ENCODE results near the gene ARHGEF16. TPM values are rescaled to one million over a fixed set of nuclear protein-coding genes. Genes with fewer than 3 reads are reported as not detected.

The ARHGEF16 gene
- polyA plus RNA-seq, 1 experiment: not detected

- CTCF ChIA-PET: no interaction called here
- no peak overlapping the region for H3K27ac ChIP-seq (ENCODE audit: low read depth, low read length)
- H3K27me3 ChIP-seq (ENCODE audit: control insufficient read depth, insufficient read depth, low read length): peaks cover 2% of the 10 kb centered on the region
- peaks cover 11% of the 10 kb centered on the region for H3K9me3 ChIP-seq (ENCODE audit: control insufficient read depth, insufficient read depth, low read length)
- POLR2A ChIA-PET: no interaction called here
- DNase-seq (ENCODE audit: low read depth, low spot score): no peak
- TF ChIP-seq, protein P1, sequence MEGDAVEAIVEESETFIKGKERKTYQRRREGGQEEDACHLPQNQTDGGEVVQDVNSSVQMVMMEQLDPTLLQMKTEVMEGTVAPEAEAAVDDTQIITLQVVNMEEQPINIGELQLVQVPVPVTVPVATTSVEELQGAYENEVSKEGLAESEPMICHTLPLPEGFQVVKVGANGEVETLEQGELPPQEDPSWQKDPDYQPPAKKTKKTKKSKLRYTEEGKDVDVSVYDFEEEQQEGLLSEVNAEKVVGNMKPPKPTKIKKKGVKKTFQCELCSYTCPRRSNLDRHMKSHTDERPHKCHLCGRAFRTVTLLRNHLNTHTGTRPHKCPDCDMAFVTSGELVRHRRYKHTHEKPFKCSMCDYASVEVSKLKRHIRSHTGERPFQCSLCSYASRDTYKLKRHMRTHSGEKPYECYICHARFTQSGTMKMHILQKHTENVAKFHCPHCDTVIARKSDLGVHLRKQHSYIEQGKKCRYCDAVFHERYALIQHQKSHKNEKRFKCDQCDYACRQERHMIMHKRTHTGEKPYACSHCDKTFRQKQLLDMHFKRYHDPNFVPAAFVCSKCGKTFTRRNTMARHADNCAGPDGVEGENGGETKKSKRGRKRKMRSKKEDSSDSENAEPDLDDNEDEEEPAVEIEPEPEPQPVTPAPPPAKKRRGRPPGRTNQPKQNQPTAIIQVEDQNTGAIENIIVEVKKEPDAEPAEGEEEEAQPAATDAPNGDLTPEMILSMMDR (IDR thresholded peaks at IDR 0.05; ENCODE audit: low read depth, low read length): no peak
- no peak overlapping the region for H3K4me3 ChIP-seq (ENCODE audit: low read depth, low read length)
Measured at GRCh38 chr1:3497521-3497920, 43.1 kb downstream of the ARHGEF16 start.

GRCh38 chr1:3498246-3498930, 43.9 kb downstream of the ARHGEF16 start:
- Histone ChIP-seq H3K27ac (ENCODE audit: low read depth, low read length) (no peak overlapping the region), H3K27me3 (ENCODE audit: control insufficient read depth, insufficient read depth, low read length) (peaks cover 2% of the 10 kb centered on the region), H3K9me3 (ENCODE audit: control insufficient read depth, insufficient read depth, low read length) (peaks cover 13% of the 10 kb centered on the region), H3K4me3 (ENCODE audit: low read depth, low read length) (no peak overlapping the region)
- no peak for DNase-seq (ENCODE audit: low read depth, low spot score)
- TF ChIP-seq, protein P1 (IDR thresholded peaks at IDR 0.05; ENCODE audit: low read depth, low read length): no peak
- ChIA-PET POLR2A (no interaction called here), CTCF (interaction anchor here (0.6 kb wide), 1 partner anchor 121 kb away, joined by 3 read pairs; no protein-coding TSS in a partner anchor)

DNA sequence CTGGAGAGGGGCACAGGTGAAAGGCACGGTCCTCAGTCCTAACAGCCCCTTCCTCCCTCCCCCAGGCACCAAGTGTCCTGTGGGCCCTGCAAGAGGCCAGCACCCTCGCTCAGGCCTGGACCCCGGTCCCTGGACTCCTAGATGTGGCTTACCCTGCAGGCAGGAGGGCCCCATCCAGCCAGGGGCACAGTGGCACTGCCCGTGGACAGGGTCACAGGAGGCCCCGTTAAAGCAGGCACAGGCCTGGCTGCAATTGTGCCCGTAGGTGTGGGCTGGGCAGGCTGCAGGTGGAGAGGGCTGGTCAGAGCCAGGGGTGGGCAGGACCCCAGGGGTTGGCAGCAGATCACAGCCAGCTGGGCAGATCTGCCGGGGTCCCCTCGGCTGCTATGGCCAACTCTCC, 44.5 kb downstream of the ARHGEF16 start:
- CTCF ChIA-PET: interaction anchor here (1.0 kb wide), 1 partner anchor 8 kb away, joined by 3 read pairs; no protein-coding TSS in a partner anchor
- no peak overlapping the region for H3K27ac ChIP-seq (ENCODE audit: low read depth, low read length)
- H3K9me3 ChIP-seq (ENCODE audit: control insufficient read depth, insufficient read depth, low read length): peaks cover 13% of the 10 kb centered on the region
- no peak for DNase-seq (ENCODE audit: low read depth, low spot score)
- POLR2A ChIA-PET: no interaction called here
- H3K27me3 ChIP-seq (ENCODE audit: control insufficient read depth, insufficient read depth, low read length): peaks cover 2% of the 10 kb centered on the region
- H3K4me3 ChIP-seq (ENCODE audit: low read depth, low read length): no peak overlapping the region
- TF ChIP-seq, protein P1 (IDR thresholded peaks at IDR 0.05; ENCODE audit: low read depth, low read length): no peak

GRCh38 chr1:3499611-3500010, 45.1 kb downstream of the ARHGEF16 start:
- no peak overlapping the region for H3K4me3 ChIP-seq (ENCODE audit: low read depth, low read length)
- no peak for DNase-seq (ENCODE audit: low read depth, low spot score)
- ChIA-PET CTCF (interaction anchor here (1.0 kb wide), 1 partner anchor 9 kb away, joined by 3 read pairs; no protein-coding TSS in a partner anchor), POLR2A (no interaction called here)
- H3K27me3 ChIP-seq (ENCODE audit: control insufficient read depth, insufficient read depth, low read length): peaks cover 2% of the 10 kb centered on the region
- H3K9me3 ChIP-seq (ENCODE audit: control insufficient read depth, insufficient read depth, low read length): peaks cover 13% of the 10 kb centered on the region
- no peak overlapping the region for H3K27ac ChIP-seq (ENCODE audit: low read depth, low read length)
- TF ChIP-seq, protein P1 (IDR thresholded peaks at IDR 0.05; ENCODE audit: low read depth, low read length): no peak

DNA sequence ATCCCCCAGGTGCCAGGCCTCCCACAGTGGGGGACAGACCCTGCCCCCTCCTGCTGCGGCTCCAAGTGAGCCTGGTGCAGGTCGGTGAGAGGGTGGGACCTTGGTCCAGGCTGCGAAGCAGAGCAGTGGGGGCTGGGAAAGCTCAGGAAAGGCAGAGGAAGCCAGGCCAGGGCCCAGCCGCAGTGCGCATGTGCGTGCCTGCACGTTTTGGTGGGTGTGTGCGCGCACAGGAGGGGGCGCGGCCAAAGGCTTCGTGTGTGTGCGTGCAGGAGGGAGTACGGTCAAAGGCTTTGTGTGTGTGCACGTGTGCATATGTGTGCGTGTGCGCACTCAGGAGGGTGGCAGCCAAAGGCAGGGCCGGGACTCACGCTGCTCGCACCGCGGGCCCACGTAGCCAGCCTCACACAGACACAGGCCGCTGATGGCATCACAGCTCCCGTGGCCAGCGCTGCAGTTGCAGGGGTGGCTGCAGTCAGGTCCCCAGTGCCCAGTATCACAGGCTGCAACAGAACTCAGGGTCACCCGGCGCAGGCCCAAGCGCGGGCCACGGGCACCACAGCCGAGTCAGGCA, 45.9 kb downstream of the ARHGEF16 start:
- CTCF ChIA-PET: interaction anchor here (1.0 kb wide), 1 partner anchor 9 kb away, joined by 3 read pairs; no protein-coding TSS in a partner anchor
- H3K9me3 ChIP-seq (ENCODE audit: control insufficient read depth, insufficient read depth, low read length): peaks cover 18% of the 10 kb centered on the region
- peaks cover 2% of the 10 kb centered on the region for H3K27me3 ChIP-seq (ENCODE audit: control insufficient read depth, insufficient read depth, low read length)
- TF ChIP-seq, protein P1 (IDR thresholded peaks at IDR 0.05; ENCODE audit: low read depth, low read length): no peak
- H3K4me3 ChIP-seq (ENCODE audit: low read depth, low read length): no peak overlapping the region
- no peak for DNase-seq (ENCODE audit: low read depth, low spot score)
- POLR2A ChIA-PET: no interaction called here
- H3K27ac ChIP-seq (ENCODE audit: low read depth, low read length): no peak overlapping the region
